Measurements from ENCODE around the gene DENND1A.

The DENND1A gene

GRCh38 chr9:123722378-123722777 is 207.5 kb downstream of the DENND1A start:
- no peak for DNase-seq

- DNase-seq: no peak
These were observed 211.7 kb downstream of the DENND1A start for GRCh38 chr9:123718188-123718587.

GRCh38 chr9:123717581-123718175 is 212.2 kb downstream of the DENND1A start:
- no peak for DNase-seq

GRCh38 chr9:123716339-123716945 is 213.5 kb downstream of the DENND1A start:
- no peak for DNase-seq

GRCh38 chr9:123715258-123715657 is 214.7 kb downstream of the DENND1A start:
- DNase-seq: no peak

- DNase-seq: no peak
These were observed 216.6 kb downstream of the DENND1A start for GRCh38 chr9:123713282-123713681.

- no peak for DNase-seq
These were observed 217.5 kb downstream of the DENND1A start for GRCh38 chr9:123712399-123712798.

- DNase-seq: no peak
These were observed 219.6 kb downstream of the DENND1A start for GRCh38 chr9:123710299-123710698.

- no peak for DNase-seq
These were observed 227.4 kb downstream of the DENND1A start for GRCh38 chr9:123702483-123702882.

GRCh38 chr9:123697686-123698085 is 232.2 kb downstream of the DENND1A start:
- no peak for DNase-seq

GRCh38 chr9:123696476-123696875 is 233.4 kb downstream of the DENND1A start:
- no peak for DNase-seq

GRCh38 chr9:123695386-123695785 is 234.5 kb downstream of the DENND1A start:
- no peak for DNase-seq

- DNase-seq: no peak
These were observed 238.1 kb downstream of the DENND1A start for GRCh38 chr9:123691765-123692303.

- DNase-seq: no peak
These were observed 240.1 kb downstream of the DENND1A start for GRCh38 chr9:123689701-123690428.

- no peak for DNase-seq
These were observed 242.6 kb downstream of the DENND1A start for GRCh38 chr9:123687246-123687751.

- DNase-seq: no peak
These were observed 243.1 kb downstream of the DENND1A start for GRCh38 chr9:123686829-123687192.

- DNase-seq: no peak
These were observed 243.6 kb downstream of the DENND1A start for GRCh38 chr9:123686131-123686828.

GRCh38 chr9:123685489-123686083 is 244.3 kb downstream of the DENND1A start:
- DNase-seq: peak; percentile 31

GRCh38 chr9:123684393-123685149 is 245.4 kb downstream of the DENND1A start:
- no peak for DNase-seq

- DNase-seq: no peak
These were observed 247.2 kb downstream of the DENND1A start for GRCh38 chr9:123682746-123683145.

- no peak for DNase-seq
These were observed 249.6 kb downstream of the DENND1A start for GRCh38 chr9:123680352-123680751.

Data from NCI-H2107 (cell line).